Esophagus squamous epithelium (tissue), 5 donors: ENCODE measurements around the gene ST8SIA1. TPM values are rescaled to one million over a fixed set of nuclear protein-coding genes. Genes with fewer than 3 reads are reported as not detected.
"Not testable (repeated sequence)": the region's sequence is repeated elsewhere in the genome, so short reads cannot be mapped to it uniquely, and the experiment has no call there.

Experiments used
- DNase-seq: peaks from one replicate; lab custom pipeline; 2025; lab: John Stamatoyannopoulos, UW
- H3K27ac ChIP-seq, 4 donors: fragments of 200-600 bp; sonication (generic); one replicate each; pipeline ENCODE4 v1.5.1; 2016 to 2019; ENCODE audit warnings: mild to moderate bottlenecking in 1 of 4
- H3K27me3 ChIP-seq, 4 donors: fragments of 200-600 bp; sonication (generic); 1 replicate in 3 of 4; 2 replicates in 1 of 4; pipeline versions ENCODE4 v1.5.1 to v1.6.0; 2017 to 2021; ENCODE audit warnings: antibody characterized with exemption in 1 of 4
- H3K36me3 ChIP-seq, 3 donors: fragments of 200-600 bp; sonication (generic); one replicate each; pipeline ENCODE4 v1.5.1; 2016 to 2019
- H3K4me1 ChIP-seq, 3 donors: fragments of 200-600 bp; sonication (generic); one replicate each; pipeline ENCODE4 v1.5.1; 2017 to 2019
- H3K4me3 ChIP-seq, 4 donors: fragments of 200-600 bp; sonication (generic); 1 replicate in 3 of 4; 2 replicates in 1 of 4; pipeline ENCODE4 v1.5.1; 2016 to 2019; ENCODE audit warnings: mild to moderate bottlenecking in 2 of 4, moderate library complexity in 1 of 4
- H3K9me3 ChIP-seq, 3 donors: fragments of 200-600 bp; sonication (generic); one replicate each; pipeline ENCODE4 v1.5.1; 2016 to 2019
- CTCF ChIP-seq, 6 experiments: fragments of 450-650 bp in 4 of 6; fragments of 200-600 bp in 2 of 6; sonication (generic) in 2 of 6; IDR thresholded peaks; one replicate each; pipeline ENCODE4 v1.5.1; 2016 to 2019; ENCODE audit warnings: antibody characterized with exemption in 6 of 6, mild to moderate bottlenecking in 4 of 6, moderate library complexity in 4 of 6
- POLR2A ChIP-seq, 4 donors: fragments of 450-650 bp; IDR thresholded peaks; one replicate each; pipeline ENCODE4 v1.6.1; 2017; ENCODE audit warnings: antibody characterized with exemption in 4 of 4, mild to moderate bottlenecking in 4 of 4, moderate library complexity in 3 of 4
- WGBS, 2 donors: methylation state at CpG; one replicate each; pipeline ENCODE4 v1.1.5; 2018; 5-methylcytosine and 5-hydroxymethylcytosine counted together
- intact Hi-C: fragments of 100-400 bp; cut with DNase I; formaldehyde crosslinking; loops from one replicate; pipeline ENCODE4 v1.15.0; 2022
- total RNA-seq, 4 donors: library from RNA; depleted of rRNA; stranded (reverse); fragments of >200 nt; gene quantifications; one replicate each; pipeline ENCODE4 v1.1.0, GENCODE V29; 2016
- donor health status: DM: yes; HTN: yes; CAD: no.

ST8SIA1 gene
- total RNA-seq, 4 donors from 2014 or later: 0.38 to 5.3 (median 1.0) TPM

- no peak overlapping the region for H3K4me3 ChIP-seq
- H3K27me3 ChIP-seq: no peaks in the 10 kb centered on the region
- DNase-seq: no peak
- H3K9me3 ChIP-seq: no peaks in the 10 kb centered on the region
- 71 to 82% methylated on average over 3 of the region's 3 CpGs for WGBS, 2 donors
- H3K27ac ChIP-seq: no peak overlapping the region
- H3K36me3 ChIP-seq: no peaks in the 10 kb centered on the region
- intact Hi-C loops: no loop called here
- TF ChIP-seq POLR2A (IDR thresholded peaks at IDR 0.05): no peak
- TF ChIP-seq CTCF (IDR thresholded peaks at IDR 0.05): no peak
- no peaks in the 10 kb centered on the region for H3K4me1 ChIP-seq
Observed at GRCh38 chr12:22163594-22163993, 170.9 kb downstream of the ST8SIA1 start.

- no peaks in the 10 kb centered on the region for H3K9me3 ChIP-seq
- TF ChIP-seq CTCF (IDR thresholded peaks at IDR 0.05): no peak
- TF ChIP-seq POLR2A (IDR thresholded peaks at IDR 0.05): no peak
- 48 to 52% methylated on average over 5 of the region's 5 CpGs for WGBS, 2 donors
- no peak overlapping the region for H3K27ac ChIP-seq
- no peaks in the 10 kb centered on the region for H3K36me3 ChIP-seq
- no peaks in the 10 kb centered on the region for H3K27me3 ChIP-seq
- no peak overlapping the region for H3K4me3 ChIP-seq
- intact Hi-C loops: no loop called here
- no peaks in the 10 kb centered on the region for H3K4me1 ChIP-seq
- no peak for DNase-seq
Observed at GRCh38 chr12:22160396-22161003, 174.0 kb downstream of the ST8SIA1 start.

- H3K4me1 ChIP-seq: peaks cover 0 to 13% (median 0%) of the 10 kb centered on the region in 3 donors
- H3K27ac ChIP-seq, intact Hi-C loops, H3K36me3 ChIP-seq, H3K27me3 ChIP-seq, DNase-seq, H3K4me3 ChIP-seq, H3K9me3 ChIP-seq: not testable (repeated sequence)
- WGBS, 2 donors: 66 to 72% methylated on average over 4 of the region's 4 CpGs
Observed at GRCh38 chr12:22149286-22149685, 185.2 kb downstream of the ST8SIA1 start.

- DNase-seq: not testable (repeated sequence)
- 13 to 39% methylated on average over 3 to 4 of the region's 4 CpGs for whole genome bisulfite sequencing, 2 donors
Observed at GRCh38 chr12:22146686-22147085, 187.8 kb downstream of the ST8SIA1 start.

More at GRCh38 chr12:22146686-22147085, 187.8 kb downstream of the ST8SIA1 start:
- H3K4me1 ChIP-seq: peaks cover 0 to 13% (median 0%) of the 10 kb centered on the region in 3 donors
- H3K27me3 ChIP-seq, H3K9me3 ChIP-seq, H3K36me3 ChIP-seq, H3K4me3 ChIP-seq, intact Hi-C loops, H3K27ac ChIP-seq: not testable (repeated sequence)

Other genes with a start within 250 kb of the ST8SIA1 start
- gene C2CD5, start 209.8 kb upstream of the ST8SIA1 start, total RNA-seq: 10 to 100 TPM; 12.2 to 28.8 (median 24.5) TPM